HAP-1 (cell line): Measurements from ENCODE around the gene TYSND1.
"Not testable (repeated sequence)": the region's sequence is repeated elsewhere in the genome, so short reads cannot be mapped to it uniquely, and the experiment has no call there.

Experiments
- DNase-seq, 2 experiments: peaks; one replicate each; pipeline ENCODE4 v3.0.0-alpha.2; 2016 to 2020; ENCODE audit warnings: low spot score in 2 of 2
- H3K27me3 ChIP-seq: fragments of 250-450 bp; sonication (Bioruptor Pico); 2 replicates; pipeline ENCODE4 v1.5.1; 2020; ENCODE audit warnings: low read depth, mild to moderate bottlenecking, moderate library complexity
- H3K36me3 ChIP-seq: fragments of 250-450 bp; sonication (Bioruptor Pico); replicated peaks from 2 replicates; pipeline ENCODE4 v1.5.1; 2020; ENCODE audit warnings: mild to moderate bottlenecking
- H3K4me1 ChIP-seq: fragments of 250-450 bp; sonication (Bioruptor Pico); 2 replicates; pipeline ENCODE4 v1.5.1; 2020; ENCODE audit warnings: mild to moderate bottlenecking
- H3K4me3 ChIP-seq: fragments of 250-450 bp; sonication (Bioruptor Pico); 2 replicates; pipeline ENCODE4 v1.5.1; 2020; ENCODE audit warnings: mild to moderate bottlenecking, moderate library complexity
- H3K9me3 ChIP-seq: fragments of 250-450 bp; sonication (Bioruptor Pico); 2 replicates; pipeline ENCODE4 v1.5.1; 2020; ENCODE audit warnings: mild to moderate bottlenecking, moderate library complexity
- in situ Hi-C: fragments of 300-500 bp; cut with MboI; formaldehyde crosslinking; loops from 3 replicates; pipeline ENCODE4 v1.14.3; 2020; ENCODE audit warnings: low sequenced_read_pairs, inconsistent platforms, mixed read lengths

The TYSND1 gene

DNA sequence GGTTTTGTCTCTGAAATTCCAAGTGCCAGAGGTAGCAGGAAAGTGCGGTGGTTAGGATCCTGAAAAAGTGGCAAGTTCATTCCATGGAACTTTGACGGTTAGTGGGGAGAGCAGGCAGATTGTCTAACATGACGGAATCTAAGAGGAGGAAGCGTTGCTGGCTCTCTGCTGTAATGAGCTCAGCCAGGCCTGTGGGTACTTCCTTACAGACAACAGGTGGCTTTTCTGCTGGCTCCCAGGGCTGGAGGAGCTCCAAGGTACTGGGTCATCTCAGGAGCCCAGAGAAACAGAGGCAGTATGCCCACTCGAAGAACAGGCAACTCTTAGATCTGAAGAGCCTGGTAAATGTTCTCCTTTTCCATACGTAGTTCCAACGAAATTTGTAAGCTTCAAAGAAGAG lies 10.8 kb downstream of the TYSND1 start:
- in situ Hi-C loops = no loop called here
- peak in 1 of 2 experiments; percentile 4 for DNase-seq
- no peaks in the 10 kb centered on the region for H3K9me3 ChIP-seq

DNA sequence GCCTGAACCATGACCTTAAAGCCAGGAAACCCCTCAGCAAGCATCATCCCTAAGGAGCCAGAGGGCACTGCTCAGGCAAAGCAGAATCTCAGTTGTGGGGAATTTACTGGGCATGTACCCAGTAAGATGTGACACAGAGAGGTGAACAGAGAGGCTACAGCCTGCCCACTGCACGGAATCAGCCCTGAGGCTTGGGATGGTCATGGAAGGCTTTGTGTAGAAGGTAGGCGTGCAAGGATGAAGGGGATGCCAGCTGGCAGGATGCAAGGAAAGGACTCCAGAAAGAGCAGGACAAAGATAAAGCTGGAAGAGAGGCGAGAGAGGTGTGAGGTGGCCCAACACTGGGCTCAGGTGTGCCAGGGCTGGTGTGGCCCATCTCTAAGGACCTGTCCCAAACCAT lies 11.5 kb downstream of the TYSND1 start:
- Histone ChIP-seq H3K4me1 (peaks cover 13% of the 10 kb centered on the region), H3K36me3 (peaks cover 4% of the 10 kb centered on the region; the same call in 1 of the 2 replicates), H3K9me3 (no peaks in the 10 kb centered on the region), H3K27me3 (no peaks in the 10 kb centered on the region), H3K4me3 (no peak overlapping the region)
- in situ Hi-C loops = no loop called here
- DNase-seq = no peak

More for the DNA sequence above, 10.8 kb downstream of the TYSND1 start:
- H3K4me3 ChIP-seq = no peak overlapping the region
- H3K36me3 ChIP-seq = peaks cover 4% of the 10 kb centered on the region; the same call in 1 of the 2 replicates
- H3K27me3 ChIP-seq = no peaks in the 10 kb centered on the region
- peaks cover 13% of the 10 kb centered on the region for H3K4me1 ChIP-seq

DNA sequence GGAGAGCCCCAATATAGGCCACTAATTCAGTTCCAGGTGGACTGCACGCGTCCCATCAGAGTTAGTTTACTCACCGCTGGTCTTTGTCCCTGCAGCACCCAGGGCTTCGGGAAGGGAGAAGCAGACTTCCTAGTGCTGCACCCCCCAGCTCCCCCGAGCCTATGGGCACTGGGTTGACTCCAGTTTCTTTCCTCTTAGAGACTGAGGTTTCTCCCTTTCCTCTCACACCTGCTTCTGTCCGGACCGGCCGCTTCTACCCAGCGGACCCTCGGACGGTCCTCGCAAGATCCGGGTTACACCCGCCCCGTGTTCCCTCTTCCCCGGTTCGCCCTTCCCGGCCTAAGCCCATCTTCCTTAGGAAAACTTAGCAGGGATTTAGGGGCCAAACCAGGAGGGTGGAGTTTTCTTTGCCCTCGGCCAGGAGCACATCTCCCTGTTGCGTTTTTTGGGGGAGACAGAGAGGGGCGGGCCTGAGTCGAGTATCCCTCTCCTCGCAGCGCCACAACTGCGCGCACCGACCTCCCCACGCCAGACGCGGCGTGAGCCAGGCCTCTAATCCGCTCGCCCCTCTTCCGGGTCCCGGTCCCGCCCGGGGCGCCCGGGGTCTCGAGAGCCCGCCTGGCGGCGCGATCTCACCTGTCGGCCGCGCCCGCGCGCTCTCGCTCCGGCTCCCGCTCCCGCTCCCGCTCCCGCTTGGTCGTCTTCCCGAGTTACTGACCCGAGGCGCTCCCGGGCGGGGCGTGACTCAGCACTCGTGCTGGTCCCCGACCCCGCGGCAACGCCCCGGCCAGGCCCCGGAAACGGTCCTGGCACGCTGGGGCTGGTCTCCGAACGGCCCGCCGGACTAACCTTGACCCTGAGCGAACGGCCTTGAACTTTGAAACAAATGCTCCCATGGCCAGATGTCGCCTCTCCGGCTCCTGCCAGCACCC lies 14.1 kb downstream of the TYSND1 start, which contains the start of gene AIFM2:
Gene AIFM2 (minus strand): TSS at position 728 of the 932 bp plus-strand sequence. CDS start 8,741 bp downstream, outside the sequence.
- Histone ChIP-seq H3K4me3 (peak within 1 kb of the TSS; percentile 51), H3K4me1 (peaks cover 13% of the 10 kb centered on the region), H3K27me3 (no peaks in the 10 kb centered on the region), H3K9me3 (no peaks in the 10 kb centered on the region), H3K36me3 (peaks cover 4% of the 10 kb centered on the region; the same call in 1 of the 2 replicates)
- peak; percentile 65 to 87 for DNase-seq
- in situ Hi-C loops = no loop called here

DNA sequence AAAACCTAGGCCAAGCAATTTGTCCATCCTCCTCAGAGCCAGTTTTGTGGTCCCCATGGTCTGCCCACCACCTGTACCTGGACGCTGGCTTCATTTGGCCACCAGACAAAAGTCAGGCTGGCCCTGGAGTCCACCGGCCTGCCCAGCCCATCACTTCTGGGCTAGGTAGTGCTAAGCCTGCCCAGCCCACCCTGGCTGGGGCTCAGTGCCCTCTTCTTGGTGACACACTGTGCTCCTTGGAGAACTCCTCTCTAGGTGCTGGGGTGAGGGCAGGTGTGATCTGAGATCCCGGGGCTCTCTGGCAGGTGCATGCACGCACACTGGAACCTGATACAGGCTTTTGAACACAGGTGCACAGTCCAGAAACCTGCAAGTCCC lies 15.0 kb downstream of the TYSND1 start:
- Histone ChIP-seq H3K4me3 (peak overlapping the region; percentile 51), H3K27me3 (no peaks in the 10 kb centered on the region), H3K4me1 (peaks cover 13% of the 10 kb centered on the region), H3K9me3 (no peaks in the 10 kb centered on the region), H3K36me3 (peaks cover 4% of the 10 kb centered on the region; the same call in 1 of the 2 replicates)
- no peak for DNase-seq
- in situ Hi-C loops = no loop called here

DNA sequence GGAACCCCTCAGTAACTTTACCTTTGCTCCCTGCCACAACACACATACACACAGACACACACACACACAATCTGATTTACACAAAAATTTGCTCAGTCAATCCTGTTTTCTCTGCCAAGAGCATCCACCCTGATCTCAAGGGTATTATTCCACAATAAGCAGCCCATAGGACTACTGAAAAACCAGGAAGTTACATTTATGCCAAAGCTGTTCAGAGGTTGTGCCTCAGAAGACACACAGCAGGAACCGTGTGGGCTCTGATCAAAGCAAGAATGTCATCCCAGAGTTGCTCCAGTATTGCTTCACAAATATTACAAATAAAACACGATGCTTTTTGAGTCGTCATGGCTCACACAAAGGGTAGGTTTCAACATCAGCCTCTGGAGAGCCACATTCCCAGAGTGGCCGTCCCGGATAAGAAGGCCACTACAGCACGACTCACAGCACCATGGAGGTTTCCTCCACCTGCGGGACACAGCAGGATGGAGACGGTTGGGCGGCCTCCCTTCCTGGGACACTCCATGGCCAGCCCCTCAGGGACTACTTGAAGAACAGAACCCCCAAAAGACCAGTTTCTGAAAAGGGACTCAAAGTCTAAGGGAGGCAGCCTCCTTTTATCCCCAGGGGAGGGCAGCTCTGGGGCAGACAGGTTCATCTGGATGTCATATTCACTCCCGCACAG lies 15.5 kb downstream of the TYSND1 start:
- in situ Hi-C loops = no loop called here
- no peak for DNase-seq
- peaks cover 4% of the 10 kb centered on the region; the same call in 1 of the 2 replicates for H3K36me3 ChIP-seq
- peak overlapping the region; percentile 51 for H3K4me3 ChIP-seq
- H3K27me3 ChIP-seq = no peaks in the 10 kb centered on the region
- peaks cover 13% of the 10 kb centered on the region for H3K4me1 ChIP-seq
- H3K9me3 ChIP-seq = no peaks in the 10 kb centered on the region

DNA sequence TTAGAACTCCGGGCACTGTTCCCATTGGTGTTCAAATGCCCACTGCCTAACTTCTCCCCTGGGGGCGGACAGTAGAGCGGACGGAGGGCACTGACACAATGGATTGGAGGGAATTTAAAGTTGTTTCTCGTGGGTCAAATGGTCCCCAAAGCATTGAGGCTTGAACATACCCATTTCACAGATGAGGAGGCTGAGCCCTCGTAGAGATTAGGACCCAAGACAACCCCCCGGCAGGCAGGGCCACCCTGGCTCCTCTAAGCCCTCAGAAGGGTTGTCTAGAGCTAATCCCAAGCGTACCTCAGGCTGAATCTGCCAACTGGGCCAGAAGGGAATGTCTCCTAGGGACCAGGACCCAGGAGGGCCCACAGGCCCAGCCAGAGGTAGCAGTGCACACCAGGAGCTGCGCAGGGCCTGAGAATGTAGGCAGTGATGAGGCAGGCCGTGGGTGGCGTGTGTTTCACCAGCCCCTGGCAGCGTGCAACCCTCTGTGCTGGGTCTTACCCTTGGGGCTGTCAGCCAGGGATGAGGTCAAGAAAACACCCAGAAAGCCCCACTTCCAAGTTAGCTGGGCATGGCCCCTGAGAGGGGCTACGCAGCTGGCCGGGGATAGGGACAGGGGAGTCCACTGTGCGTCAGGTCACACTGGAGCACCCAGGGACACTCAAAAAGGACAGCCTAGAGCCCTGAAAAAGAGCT lies 19.7 kb downstream of the TYSND1 start:
- no peaks in the 10 kb centered on the region for H3K9me3 ChIP-seq
- H3K36me3 ChIP-seq = 0 out of 2 replicates have a peak, but pooled peaks cover 7% of the 10 kb centered on the region
- DNase-seq = no peak
- in situ Hi-C loops = no loop called here
- no peaks in the 10 kb centered on the region for H3K27me3 ChIP-seq
- peaks cover 5% of the 10 kb centered on the region for H3K4me1 ChIP-seq
- no peak overlapping the region for H3K4me3 ChIP-seq

DNA sequence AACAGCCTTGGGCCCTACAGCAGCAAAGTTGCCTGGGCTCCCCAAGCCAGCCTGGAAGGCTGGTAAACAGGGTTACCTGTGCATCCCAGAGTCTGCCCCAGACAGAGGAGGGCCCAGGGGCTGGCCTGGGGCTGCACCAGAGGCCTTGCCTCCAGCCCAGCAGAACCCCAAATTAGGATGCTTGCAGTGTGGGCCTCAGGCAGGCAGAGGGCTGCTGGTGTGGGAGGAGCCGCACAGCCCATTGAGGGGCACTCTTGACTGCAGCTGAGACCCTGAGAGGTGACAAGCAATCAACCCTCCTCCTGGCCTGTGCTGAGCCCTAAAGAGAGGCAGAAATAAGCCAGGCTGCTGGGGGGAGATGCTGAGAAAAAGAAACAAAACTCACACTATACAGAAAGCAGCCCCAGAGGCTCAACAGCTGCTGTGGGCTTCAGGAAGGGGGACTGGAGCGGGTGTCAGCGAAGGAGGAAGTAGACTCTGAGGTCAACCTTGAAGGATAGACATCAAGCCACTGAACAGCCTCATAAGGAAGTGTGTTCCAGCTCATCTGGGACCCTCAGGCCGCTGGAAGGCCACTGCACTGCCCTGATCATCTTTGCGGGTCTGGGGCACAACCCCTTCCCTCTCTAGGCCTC lies 20.5 kb downstream of the TYSND1 start:
- no peaks in the 10 kb centered on the region for H3K27me3 ChIP-seq
- no peak overlapping the region for H3K4me3 ChIP-seq
- H3K36me3 ChIP-seq = 0 out of 2 replicates have a peak, but pooled peaks cover 3% of the 10 kb centered on the region
- no peak for DNase-seq
- in situ Hi-C loops = no loop called here
- H3K9me3 ChIP-seq = no peaks in the 10 kb centered on the region
- H3K4me1 ChIP-seq = no peaks in the 10 kb centered on the region; the same call in 1 of the 2 replicates

DNA sequence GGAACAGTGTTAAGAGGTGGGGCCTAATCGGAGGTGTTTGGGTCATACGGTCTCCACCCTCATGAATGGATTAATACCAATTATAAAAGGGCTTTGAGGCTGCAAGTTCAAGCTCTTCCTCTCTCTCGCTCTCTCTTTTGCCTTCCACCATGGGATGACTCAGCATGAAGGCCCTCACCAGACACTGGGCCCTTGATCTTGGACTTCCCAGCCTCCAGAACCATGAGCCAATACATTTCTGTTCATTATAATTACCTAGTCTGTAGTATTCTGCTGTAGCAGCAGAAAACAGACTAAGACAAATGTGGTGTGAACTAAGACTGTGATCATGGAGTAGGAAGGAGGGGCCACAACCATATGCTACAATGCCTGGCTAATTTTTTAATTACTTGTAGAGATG lies 21.6 kb downstream of the TYSND1 start:
- Histone ChIP-seq H3K36me3 (peaks cover 8% of the 10 kb centered on the region), H3K27me3 (no peaks in the 10 kb centered on the region), H3K4me3 (no peak overlapping the region), H3K9me3 (no peaks in the 10 kb centered on the region), H3K4me1 (no peaks in the 10 kb centered on the region)
- in situ Hi-C loops = no loop called here
- DNase-seq = no peak

DNA sequence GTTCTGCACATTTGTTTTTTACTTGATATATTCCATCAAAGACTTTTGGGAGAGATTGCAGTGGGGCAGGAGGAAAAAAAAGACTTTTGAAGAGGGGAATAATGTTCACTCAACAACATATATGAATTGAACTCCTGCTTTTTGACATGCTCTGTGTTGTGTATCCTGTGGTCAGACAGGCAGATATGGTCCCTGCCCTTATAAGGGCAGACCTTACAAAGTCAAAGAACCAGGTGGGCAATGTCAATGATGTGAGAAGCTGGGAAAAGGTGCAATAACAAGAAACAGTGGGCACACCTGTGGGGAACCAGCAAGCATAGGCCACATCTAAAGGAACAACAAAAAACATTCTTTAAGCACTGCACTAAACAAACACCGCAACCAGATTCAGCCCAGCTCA lies 22.1 kb downstream of the TYSND1 start:
- in situ Hi-C loops = no loop called here
- no peak overlapping the region for H3K4me3 ChIP-seq
- H3K36me3 ChIP-seq = peaks cover 13% of the 10 kb centered on the region
- no peaks in the 10 kb centered on the region for H3K4me1 ChIP-seq
- no peaks in the 10 kb centered on the region for H3K9me3 ChIP-seq
- H3K27me3 ChIP-seq = no peaks in the 10 kb centered on the region
- DNase-seq = no peak

DNA sequence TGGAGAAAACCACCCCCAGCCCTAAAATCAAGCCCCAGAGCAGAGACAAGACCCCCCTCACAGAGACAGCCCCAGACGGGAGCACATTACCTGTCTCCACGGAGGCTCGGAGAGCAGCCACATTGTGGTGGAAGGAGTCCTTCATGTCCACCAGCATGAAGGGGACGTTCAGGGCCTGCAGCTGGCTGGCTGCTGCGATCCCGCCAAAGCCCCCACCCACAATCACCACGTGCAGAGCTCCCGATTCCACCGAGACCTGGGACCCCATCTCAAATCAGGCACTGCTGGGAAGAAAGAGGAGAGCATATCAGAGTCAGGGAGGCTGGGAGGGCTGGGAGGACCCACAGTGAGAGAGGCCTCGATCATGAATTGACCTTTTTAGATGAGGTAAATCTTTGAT lies 22.7 kb downstream of the TYSND1 start:
- H3K27me3 ChIP-seq = no peaks in the 10 kb centered on the region
- H3K36me3 ChIP-seq = peaks cover 15% of the 10 kb centered on the region
- no peak overlapping the region for H3K4me3 ChIP-seq
- DNase-seq = no peak
- no peaks in the 10 kb centered on the region for H3K4me1 ChIP-seq
- H3K9me3 ChIP-seq = no peaks in the 10 kb centered on the region
- in situ Hi-C loops = no loop called here

DNA sequence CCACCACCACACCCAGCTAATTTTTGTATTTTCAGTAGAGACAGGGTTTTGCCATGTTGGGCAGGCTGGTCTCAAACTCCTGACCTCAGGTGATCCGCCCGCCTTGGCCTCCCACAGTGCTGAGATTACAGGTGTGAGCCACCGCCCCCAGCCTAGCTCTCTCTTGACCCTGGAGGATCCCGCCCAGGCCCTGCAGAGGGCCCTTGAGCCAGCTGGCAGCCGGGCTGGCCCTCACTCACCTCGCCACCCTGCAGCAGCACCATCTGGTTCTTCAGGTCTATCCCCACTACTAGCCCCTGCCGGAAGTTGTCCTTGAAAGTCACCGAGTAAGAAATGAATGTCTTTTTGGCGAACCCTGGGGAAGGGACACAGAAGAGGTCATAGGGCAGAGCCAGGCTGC lies 23.3 kb downstream of the TYSND1 start:
- peaks cover 15% of the 10 kb centered on the region for H3K36me3 ChIP-seq
- H3K4me1 ChIP-seq, H3K4me3 ChIP-seq, H3K27me3 ChIP-seq, H3K9me3 ChIP-seq, in situ Hi-C loops, DNase-seq: not testable (repeated sequence)

DNA sequence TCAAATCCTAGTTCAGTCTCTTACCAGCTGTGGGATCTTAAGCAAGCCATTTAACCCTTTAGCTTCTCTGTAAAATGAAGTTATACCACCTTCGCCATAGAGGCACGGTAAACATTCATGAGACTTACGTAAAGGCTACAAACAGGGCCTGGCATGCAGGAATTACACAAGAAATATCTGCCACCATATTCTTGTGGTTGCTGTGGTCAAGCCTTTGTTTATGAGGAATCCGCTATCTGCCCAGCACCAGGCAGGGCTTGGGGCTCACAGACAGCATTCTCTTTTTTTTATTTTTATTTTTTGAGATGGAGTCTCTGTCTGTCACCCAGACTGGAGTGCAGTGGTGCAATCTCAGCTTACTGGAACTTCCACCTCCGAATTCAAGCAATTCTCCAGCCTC lies 23.8 kb downstream of the TYSND1 start:
- in situ Hi-C loops = no loop called here
- Histone ChIP-seq H3K4me1 (no peaks in the 10 kb centered on the region), H3K36me3 (peaks cover 15% of the 10 kb centered on the region), H3K27me3 (no peaks in the 10 kb centered on the region), H3K4me3 (no peak overlapping the region), H3K9me3 (no peaks in the 10 kb centered on the region)
- DNase-seq = no peak

DNA sequence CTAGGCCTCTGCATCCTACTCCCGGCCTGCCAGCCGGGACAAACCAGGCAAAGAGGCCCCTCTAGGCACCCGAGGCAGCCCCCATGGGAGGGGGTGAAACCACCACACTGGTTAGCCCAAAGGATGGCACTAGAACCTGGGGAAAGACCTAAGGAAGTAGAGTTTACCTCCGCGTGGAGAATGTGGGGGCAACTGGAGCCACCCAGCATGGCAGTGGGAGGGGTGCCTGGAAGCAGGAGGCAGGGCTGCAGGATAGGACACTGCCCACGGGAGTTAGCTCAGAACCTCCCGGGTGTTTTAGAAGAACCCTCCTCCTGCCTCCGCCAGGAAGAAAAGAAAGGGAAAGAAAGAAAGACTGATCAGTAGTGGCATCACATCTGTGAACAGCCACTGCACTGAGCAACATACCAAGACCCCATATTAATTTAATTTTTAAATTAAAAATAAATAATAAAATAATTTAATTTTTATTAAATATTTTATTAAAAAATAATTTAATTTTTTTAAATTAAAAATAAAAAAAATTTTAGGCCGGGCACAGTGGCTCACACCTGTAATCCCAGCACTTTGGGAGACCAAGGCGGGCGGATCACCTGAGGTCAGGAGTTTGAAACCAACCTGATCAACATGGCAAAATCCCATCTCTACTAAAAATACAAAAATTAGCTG lies 25.1 kb downstream of the TYSND1 start:
- Histone ChIP-seq H3K9me3 (no peaks in the 10 kb centered on the region), H3K4me1 (no peaks in the 10 kb centered on the region), H3K4me3 (no peak overlapping the region), H3K36me3 (peaks cover 21% of the 10 kb centered on the region), H3K27me3 (no peaks in the 10 kb centered on the region)
- DNase-seq = no peak
- in situ Hi-C loops = no loop called here
